NB4 (cell line): Measurements from ENCODE around the gene EEF1AKMT1.
A peak's percentile ranks its signal among the peaks of the same experiment; 100 is the strongest.
"Not testable (repeated sequence)": the region's sequence is repeated elsewhere in the genome, so short reads cannot be mapped to it uniquely, and the experiment has no call there.

Experiments
- DNase-seq: peaks from one replicate; pipeline ENCODE4 v3.0.0; 2010; ENCODE audit warnings: low read depth
- H3K4me3 ChIP-seq: one replicate; pipeline ENCODE4 v1.5.1; 2011; ENCODE audit warnings: mild to moderate bottlenecking, low read depth, low read length, moderate library complexity
- MYC ChIP-seq: IDR thresholded peaks from 2 replicates; pipeline ENCODE4 v1.6.1; 2011; ENCODE audit warnings: low read depth, low read length
- POLR2A ChIP-seq: IDR thresholded peaks from 2 replicates; pipeline ENCODE4 v1.6.1; 2011; ENCODE audit warnings: mild to moderate bottlenecking; ENCODE audit not compliant: insufficient read length; ENCODE audit errors: extremely low read depth
- TF ChIP-seq, protein P1 (sequence below): IDR thresholded peaks from 2 replicates; pipeline ENCODE4 v1.6.1; 2011; ENCODE audit warnings: low read depth, low read length
- TF ChIP-seq, protein P2 (sequence below): IDR thresholded peaks from one replicate; pipeline ENCODE4 v1.5.1; 2012; ENCODE audit warnings: low read depth, low read length

The EEF1AKMT1 gene

DNA sequence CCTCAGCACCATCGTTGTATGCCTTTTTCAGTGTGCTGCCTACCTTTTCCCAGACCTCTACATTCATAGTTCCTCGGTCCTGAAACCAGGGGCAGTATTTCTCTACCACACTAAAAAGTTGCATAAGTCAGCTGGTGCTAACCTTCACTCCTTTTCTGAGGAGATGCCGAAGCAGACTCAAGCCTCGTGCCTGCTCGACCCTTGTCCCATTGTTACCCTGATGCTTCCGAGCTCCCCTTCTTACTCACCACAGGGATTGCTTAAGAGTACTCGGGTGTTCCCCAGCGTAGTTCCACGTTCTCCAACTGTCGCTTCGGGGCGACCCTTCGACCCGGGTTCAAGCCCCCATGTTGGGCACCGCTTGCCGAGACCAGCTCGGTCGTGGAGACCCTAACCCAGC, 89.2 kb downstream of the EEF1AKMT1 start:
- TF ChIP-seq, protein P1, sequence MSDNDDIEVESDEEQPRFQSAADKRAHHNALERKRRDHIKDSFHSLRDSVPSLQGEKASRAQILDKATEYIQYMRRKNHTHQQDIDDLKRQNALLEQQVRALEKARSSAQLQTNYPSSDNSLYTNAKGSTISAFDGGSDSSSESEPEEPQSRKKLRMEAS = 0 out of 2 replicates have a peak, but pooled peaks have one; percentile 51
- TF ChIP-seq POLR2A = no peak
- H3K4me3 ChIP-seq = no peak overlapping the region
- peak; percentile 84 for DNase-seq

DNA sequence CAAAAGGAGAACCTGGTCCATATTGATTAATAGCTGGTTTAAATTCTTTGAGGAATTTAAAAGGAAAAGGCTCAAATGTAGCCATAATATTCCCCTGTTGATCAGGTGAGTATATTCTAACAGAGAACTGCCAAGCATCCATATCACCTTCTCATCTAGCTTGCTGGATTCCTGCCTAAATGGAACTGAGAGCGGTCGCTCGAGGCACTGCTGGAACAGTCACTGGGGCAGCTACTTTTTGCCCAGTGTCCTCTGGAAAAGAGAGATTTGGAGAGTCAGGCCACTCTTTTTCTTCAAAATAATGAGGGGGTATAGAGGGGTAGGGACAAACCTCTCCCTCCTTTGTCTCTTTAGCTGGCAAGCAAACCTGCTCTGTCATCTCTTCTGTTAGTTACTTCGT, 89.7 kb downstream of the EEF1AKMT1 start:
- no peak for DNase-seq
- no peak overlapping the region for H3K4me3 ChIP-seq
- TF ChIP-seq POLR2A = no peak
- TF ChIP-seq, protein P1 = no peak
- TF ChIP-seq MYC = no peak
- TF ChIP-seq, protein P2, sequence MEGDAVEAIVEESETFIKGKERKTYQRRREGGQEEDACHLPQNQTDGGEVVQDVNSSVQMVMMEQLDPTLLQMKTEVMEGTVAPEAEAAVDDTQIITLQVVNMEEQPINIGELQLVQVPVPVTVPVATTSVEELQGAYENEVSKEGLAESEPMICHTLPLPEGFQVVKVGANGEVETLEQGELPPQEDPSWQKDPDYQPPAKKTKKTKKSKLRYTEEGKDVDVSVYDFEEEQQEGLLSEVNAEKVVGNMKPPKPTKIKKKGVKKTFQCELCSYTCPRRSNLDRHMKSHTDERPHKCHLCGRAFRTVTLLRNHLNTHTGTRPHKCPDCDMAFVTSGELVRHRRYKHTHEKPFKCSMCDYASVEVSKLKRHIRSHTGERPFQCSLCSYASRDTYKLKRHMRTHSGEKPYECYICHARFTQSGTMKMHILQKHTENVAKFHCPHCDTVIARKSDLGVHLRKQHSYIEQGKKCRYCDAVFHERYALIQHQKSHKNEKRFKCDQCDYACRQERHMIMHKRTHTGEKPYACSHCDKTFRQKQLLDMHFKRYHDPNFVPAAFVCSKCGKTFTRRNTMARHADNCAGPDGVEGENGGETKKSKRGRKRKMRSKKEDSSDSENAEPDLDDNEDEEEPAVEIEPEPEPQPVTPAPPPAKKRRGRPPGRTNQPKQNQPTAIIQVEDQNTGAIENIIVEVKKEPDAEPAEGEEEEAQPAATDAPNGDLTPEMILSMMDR = no peak

DNA sequence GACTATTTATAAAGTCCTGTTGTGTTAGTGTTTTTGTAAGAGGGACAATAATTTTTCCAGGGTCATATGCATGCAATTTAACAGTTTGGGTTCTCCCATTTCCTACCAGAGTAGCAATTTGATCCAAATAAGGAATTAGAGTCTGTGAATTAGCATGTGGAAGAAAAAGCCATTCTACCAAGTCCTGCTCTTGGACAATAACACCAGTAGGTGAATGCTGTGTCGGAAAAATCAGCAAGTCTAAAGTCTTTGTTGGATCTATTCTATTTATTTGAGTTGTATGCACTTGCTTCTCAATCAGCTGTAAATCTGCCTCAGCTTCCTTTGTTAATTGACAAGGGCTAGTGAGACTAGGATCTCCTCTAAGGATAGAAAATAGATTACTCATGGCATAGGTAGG, 91.7 kb downstream of the EEF1AKMT1 start:
- no peak for DNase-seq
- TF ChIP-seq MYC (no peak), POLR2A (no peak)
- TF ChIP-seq, protein P1 = no peak
- TF ChIP-seq, protein P2 = no peak
- H3K4me3 ChIP-seq = no peak overlapping the region

DNA sequence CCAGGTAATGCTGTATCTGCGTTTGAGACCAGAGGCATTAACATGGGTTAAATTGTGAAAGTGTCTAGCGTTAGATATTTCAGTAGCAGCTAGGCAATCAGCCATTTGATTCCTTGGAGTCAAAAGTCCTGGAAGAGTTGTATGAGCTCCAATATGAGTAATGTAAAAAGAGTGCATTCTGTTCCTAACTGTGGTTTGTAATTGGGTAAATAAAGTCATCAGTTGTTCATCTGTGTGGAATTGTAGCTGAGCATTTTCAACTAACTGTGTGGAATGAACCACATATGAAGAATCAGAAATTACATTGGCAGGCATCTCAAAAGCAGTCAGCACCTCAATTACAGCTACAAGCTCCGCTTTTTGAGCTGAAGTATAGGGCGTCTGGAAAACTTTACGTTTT, 92.3 kb downstream of the EEF1AKMT1 start:
- H3K4me3 ChIP-seq, DNase-seq: not testable (repeated sequence)

DNA sequence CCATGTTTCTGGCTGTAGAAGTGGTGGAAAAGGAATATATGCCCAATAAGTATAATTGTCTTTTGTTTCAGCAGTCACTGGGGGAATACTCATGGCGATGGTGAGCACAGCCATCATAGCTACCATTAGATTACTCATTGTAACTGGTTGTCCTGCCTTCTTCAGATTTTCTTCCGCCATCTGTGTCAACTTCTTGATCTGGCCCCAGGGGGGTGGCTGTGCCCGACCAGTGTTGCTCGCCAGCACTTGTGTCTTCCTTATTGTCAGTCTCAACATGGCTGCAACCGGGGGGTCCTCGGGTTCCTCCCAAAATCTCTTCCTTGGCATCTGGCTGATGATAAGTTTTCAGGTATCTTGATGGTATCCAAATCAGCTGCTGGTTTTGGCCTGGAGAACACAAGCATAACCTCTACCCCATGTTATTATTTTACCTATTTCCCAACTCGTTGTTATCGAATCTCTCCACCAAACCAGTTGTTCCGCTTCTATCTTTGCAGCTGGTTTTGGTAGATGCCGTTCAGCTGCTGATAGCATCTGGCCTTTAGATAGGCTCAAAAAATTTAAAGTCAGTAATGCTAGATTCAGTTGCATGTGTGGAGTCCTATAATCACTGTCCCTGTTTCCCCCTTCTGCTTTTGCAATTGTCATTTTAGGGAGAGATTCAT, 93.2 kb downstream of the EEF1AKMT1 start:
- no peak for DNase-seq
- no peak overlapping the region for H3K4me3 ChIP-seq
- TF ChIP-seq POLR2A (no peak), MYC (no peak)
- TF ChIP-seq, protein P1 = no peak
- TF ChIP-seq, protein P2 = no peak

DNA sequence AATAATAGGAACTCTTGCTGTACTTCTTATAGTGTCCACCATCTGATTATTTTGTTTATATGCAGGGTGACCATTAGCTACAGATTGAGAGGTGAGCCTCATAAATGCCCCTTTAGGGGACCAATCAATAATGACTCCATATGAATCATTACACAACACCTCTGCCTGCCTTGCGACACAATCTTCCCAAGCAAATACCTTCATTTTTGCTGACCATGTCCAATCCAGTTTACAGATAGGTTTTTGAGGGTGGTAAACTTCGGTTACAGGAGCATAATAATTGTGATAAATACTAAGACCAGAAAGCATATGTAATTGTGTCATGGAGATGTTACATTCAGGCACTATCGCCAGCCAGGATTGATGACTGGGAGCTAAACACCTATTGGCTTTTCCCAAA, 93.9 kb downstream of the EEF1AKMT1 start:
- DNase-seq = no peak
- no peak overlapping the region for H3K4me3 ChIP-seq
- TF ChIP-seq, protein P2 = no peak
- TF ChIP-seq, protein P1 = no peak
- TF ChIP-seq POLR2A = no peak
- no peak for TF ChIP-seq MYC
